Effector memory CD8-positive, alpha-beta T cell (primary cell): ENCODE results near the gene ARHGEF4.

ENCODE experiments used
- ATAC-seq: fragments of 150-1000 bp; cut with Tn5 transposase; replicated peaks from 2 replicates; pipeline ENCODE4 v1.10.0; 2021; ENCODE audit warnings: mild to moderate bottlenecking, moderate library complexity
- DNase-seq, 3 experiments: peaks; one replicate each; pipeline ENCODE4 v3.0.0; 2021
- H3K27ac Mint-ChIP-seq, 2 donors: one replicate each; pipeline ENCODE4 v1.8.0; 2022; ENCODE audit warnings: mild to moderate bottlenecking in 2 of 2, mixed read lengths in 2 of 2, moderate library complexity in 2 of 2
- H3K27me3 Mint-ChIP-seq, 2 donors: one replicate each; pipeline ENCODE4 v1.8.0; 2022; ENCODE audit warnings: mixed read lengths in 2 of 2
- H3K36me3 Mint-ChIP-seq: one replicate; pipeline ENCODE4 v1.8.0; 2022; ENCODE audit warnings: mild to moderate bottlenecking, moderate library complexity, mixed read lengths; ENCODE audit not compliant: insufficient read depth
- H3K4me1 Mint-ChIP-seq, 2 donors: one replicate each; pipeline ENCODE4 v1.8.0; 2022; ENCODE audit warnings: low read depth in 2 of 2, mixed read lengths in 2 of 2
- H3K4me3 Mint-ChIP-seq, 2 donors: one replicate each; pipeline ENCODE4 v1.8.0; 2022; ENCODE audit warnings: mild to moderate bottlenecking in 2 of 2, mixed read lengths in 2 of 2, moderate library complexity in 2 of 2
- H3K9me3 Mint-ChIP-seq, 2 donors: one replicate each; pipeline ENCODE4 v1.8.0; 2022; ENCODE audit warnings: mixed read lengths in 2 of 2

Gene ARHGEF4

DNA sequence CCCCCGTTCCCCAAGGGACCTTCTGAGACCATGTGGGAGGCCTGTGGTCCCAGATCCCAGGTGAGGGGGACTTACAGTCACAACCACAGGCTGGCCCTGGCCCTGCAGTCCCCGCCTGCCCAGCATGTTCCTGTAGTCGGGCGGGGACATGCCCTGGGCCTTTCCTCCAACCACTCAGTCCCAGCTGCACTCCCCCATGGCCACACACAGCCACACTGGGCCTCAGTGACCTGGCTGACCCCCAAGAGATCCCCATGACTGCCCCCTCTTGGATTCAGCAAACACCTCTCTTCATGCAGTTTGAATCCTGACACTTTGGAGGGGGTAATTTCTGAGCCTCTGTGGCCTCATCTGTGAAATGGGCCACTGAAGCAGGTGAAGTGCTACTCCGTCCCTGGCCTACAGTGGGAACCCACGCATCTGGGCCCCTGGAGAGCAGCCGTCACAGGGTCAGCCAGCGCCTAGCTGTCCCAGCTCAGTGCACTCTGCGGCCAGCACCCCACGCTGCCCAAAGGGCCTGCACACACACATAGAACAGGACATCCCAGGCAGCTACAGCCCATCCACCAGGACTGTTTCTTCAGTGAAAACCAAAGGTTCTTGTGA lies 12.7 kb upstream of the ARHGEF4 start:
- Mint-ChIP-seq H3K4me3 (peak overlapping the region; percentile 51 to 64), H3K9me3 (no peaks in the 10 kb centered on the region), H3K4me1 (peaks cover 7 to 8% of the 10 kb centered on the region in 2 donors), H3K27ac (peak overlapping the region; percentile 91 to 97), H3K27me3 (peaks cover 0 to 2% of the 10 kb centered on the region in 2 donors), H3K36me3 (no peaks in the 10 kb centered on the region)
- no peak for ATAC-seq
- no peak for DNase-seq

DNA sequence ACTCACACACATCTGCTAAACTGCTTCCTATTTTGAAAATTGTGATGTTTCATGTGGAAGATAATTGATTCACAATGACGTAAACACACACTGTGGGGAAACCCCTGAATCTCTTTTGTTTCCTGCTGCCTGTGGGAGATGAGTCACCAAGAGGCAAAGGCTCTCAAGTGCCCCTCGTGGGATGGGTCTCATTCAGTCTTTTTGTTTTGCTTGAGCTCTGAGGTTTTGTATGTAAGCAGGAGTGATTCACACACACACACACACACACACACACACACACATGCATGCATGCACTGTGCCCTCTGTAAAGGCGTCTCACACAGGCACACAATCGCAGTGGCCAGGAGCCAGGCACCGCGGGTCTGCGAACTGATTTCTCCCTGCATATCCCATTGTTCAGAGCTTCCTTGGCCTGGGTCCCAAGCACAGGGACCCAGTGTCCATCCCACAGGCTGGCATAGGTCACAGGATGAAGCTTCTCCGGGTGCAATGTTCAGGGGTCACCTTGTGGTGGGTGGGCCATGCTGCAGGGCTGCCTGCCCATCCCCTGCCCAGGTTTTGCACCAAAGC lies 12.1 kb upstream of the ARHGEF4 start:
- peak; percentile 35 to 56 (median 44) for DNase-seq
- no peaks in the 10 kb centered on the region for H3K9me3 Mint-ChIP-seq
- no peaks in the 10 kb centered on the region for H3K36me3 Mint-ChIP-seq
- H3K4me3 Mint-ChIP-seq: peak overlapping the region; percentile 51 to 64
- H3K4me1 Mint-ChIP-seq: peaks cover 7 to 8% of the 10 kb centered on the region in 2 donors
- peak overlapping the region; percentile 91 to 97 for H3K27ac Mint-ChIP-seq
- H3K27me3 Mint-ChIP-seq: no peaks in the 10 kb centered on the region
- peak; percentile 93 for ATAC-seq

DNA sequence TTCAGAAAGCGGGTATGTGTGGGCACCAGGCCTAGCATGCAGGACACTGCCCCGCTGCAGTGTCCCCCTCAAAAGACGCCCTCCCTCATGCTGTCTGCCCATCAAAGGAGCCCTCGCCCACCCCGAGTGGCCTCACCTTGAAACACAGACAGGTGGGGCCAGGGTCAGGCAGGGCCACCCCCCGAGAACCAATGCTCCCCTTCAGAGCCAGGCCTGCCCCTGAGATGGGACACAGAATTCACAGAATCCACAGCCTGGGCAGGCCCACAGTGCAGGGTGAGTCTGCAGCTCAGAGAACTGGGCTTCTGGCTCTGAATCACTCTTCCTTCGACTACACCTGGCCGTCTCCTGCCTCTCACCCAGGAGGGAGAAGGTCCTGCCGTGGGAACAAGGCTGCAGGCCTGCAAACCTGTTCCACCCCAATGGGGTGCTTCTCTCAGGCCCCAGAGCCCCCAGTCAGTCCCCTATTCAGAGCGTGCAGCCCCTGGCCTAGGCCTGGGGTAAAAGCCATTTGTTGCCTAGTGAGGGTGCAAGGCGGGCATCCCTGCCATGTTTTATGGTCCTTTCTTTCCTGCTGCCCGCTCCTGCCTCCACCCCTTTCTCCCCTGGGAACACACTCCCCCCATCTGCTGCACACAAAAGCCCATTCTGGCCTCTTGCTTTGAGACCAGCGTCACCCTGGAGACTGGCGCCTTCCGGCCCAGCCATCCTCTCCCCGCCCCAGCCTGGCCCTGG lies 11.3 kb upstream of the ARHGEF4 start:
- Mint-ChIP-seq H3K4me3 (no peak overlapping the region), H3K27me3 (no peaks in the 10 kb centered on the region), H3K9me3 (no peaks in the 10 kb centered on the region), H3K4me1 (peaks cover 7 to 8% of the 10 kb centered on the region in 2 donors), H3K36me3 (no peaks in the 10 kb centered on the region), H3K27ac (peak overlapping the region; percentile 25 to 85)
- ATAC-seq (no peak), DNase-seq (no peak)

DNA sequence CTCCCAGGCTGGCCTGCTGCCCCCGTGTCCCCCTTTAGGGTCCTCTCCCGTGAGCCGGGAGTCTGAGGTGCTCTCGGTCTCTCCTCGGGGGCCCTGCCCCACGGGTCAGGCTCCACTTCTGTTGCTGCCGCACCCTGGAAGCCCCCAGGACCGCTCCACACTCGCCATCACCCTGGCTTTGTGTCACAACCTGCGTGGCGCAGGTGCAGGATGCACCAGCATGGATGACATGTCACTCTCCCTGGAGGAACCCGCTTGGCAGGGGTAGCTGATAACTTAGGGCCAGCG lies 10.8 kb upstream of the ARHGEF4 start:
- H3K4me1 Mint-ChIP-seq: peaks cover 7 to 8% of the 10 kb centered on the region in 2 donors
- no peak for ATAC-seq
- H3K9me3 Mint-ChIP-seq: no peaks in the 10 kb centered on the region
- no peak overlapping the region for H3K4me3 Mint-ChIP-seq
- H3K27me3 Mint-ChIP-seq: peaks cover 0 to 4% of the 10 kb centered on the region in 2 donors
- H3K27ac Mint-ChIP-seq: peak overlapping the region in 1 of 2 donors; percentile 31
- no peak for DNase-seq
- H3K36me3 Mint-ChIP-seq: no peaks in the 10 kb centered on the region

DNA sequence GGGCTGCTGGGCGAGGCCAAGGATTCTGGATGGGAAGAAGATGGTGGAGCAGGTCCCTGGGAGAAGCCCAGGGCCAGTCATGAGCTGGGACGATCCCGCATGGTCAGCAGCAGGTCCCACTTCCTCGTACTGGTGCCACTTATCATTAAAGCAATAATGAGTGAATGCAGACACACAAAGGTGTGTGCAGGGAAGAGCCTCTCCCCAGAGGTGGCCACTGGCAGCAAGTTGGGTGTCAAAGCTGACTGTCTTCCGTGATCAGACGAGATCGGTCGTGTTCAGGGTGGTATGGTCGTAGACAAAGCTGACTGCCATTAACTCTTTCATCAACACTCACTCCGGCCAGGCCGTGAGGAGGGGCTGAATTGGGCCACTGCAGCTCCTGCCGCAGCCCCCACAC lies 10.3 kb upstream of the ARHGEF4 start:
- no peak for ATAC-seq
- no peak for DNase-seq
- H3K27ac Mint-ChIP-seq: peak overlapping the region in 1 of 2 donors; percentile 31
- H3K4me3 Mint-ChIP-seq: no peak overlapping the region
- no peaks in the 10 kb centered on the region for H3K9me3 Mint-ChIP-seq
- H3K27me3 Mint-ChIP-seq: peaks cover 0 to 6% of the 10 kb centered on the region in 2 donors
- no peaks in the 10 kb centered on the region for H3K36me3 Mint-ChIP-seq
- peaks cover 7 to 8% of the 10 kb centered on the region in 2 donors for H3K4me1 Mint-ChIP-seq

DNA sequence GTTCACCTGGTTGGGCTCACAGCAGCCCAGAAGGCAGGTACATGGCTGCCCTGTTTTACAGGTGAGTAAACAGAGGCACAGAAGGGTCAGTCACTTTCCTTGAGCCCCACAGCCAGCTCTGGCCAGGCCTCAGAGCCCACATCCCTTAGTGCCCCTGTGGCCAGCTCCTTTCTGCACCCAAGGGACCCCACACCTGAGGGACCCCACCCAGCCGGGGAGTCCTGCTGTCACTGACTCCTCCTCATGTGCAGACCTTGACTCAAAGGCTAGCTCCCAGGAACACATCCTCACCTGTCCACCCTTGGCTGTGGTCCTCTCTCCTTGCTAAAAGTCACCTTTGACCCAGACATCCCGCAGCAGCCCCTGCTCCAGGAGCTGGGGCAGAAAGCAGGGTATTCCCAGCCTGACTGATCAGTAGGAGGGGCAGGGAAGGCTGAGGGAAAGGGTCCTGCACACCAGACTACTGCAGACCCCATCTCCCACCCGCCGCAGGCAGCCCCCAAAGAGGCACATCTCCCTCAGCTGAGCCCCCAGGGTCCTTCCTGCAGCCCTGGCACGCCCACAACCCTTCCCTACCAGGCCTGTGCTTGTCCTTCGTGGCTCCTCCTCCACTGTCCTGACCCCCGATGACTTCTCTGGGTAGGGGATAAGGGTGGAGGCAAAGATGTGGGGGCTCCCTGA lies 9.8 kb upstream of the ARHGEF4 start:
- Mint-ChIP-seq H3K4me3 (no peak overlapping the region), H3K9me3 (no peaks in the 10 kb centered on the region), H3K27me3 (peaks cover 1 to 9% of the 10 kb centered on the region in 2 donors), H3K27ac (peak overlapping the region in 1 of 2 donors; percentile 65), H3K36me3 (no peaks in the 10 kb centered on the region), H3K4me1 (peaks cover 7 to 8% of the 10 kb centered on the region in 2 donors)
- DNase-seq (no peak), ATAC-seq (no peak)

DNA sequence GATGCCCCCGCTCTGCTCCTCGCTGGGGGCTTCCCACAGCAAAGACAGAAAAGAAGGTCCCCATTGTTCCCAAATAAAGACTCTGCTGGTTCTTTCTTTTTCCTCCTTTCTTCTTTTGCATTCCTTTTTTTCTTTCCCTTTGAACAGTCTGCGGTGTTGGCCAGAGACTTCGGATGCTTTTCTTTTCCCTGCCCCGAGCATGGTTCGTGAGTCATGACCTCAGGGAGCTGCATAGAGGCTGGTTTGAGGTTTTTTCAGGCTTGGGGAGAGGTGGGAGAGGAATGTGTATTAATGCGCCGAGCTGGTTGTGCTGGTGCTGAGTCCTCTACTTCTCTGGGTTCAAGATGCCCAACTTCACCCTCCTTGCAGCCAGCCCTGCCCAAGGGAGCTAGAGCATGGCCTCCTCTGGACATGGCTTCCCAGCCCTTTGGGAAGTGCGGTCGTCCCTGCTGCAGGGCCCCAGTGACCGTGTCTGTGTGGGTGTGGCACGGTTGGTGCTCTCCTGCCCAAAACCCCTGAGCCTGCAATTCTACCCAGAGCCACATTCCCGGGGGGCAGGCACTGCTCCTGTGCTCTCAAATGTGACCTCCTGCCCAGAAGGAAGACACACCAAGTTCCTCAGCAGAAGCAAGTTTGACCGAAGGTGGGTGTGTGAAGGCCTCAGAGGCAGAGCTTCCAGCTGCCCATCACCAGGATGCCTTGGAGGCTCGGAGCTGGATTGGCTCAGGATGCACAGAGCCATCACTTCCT lies 9.0 kb upstream of the ARHGEF4 start:
- no peak for DNase-seq
- no peaks in the 10 kb centered on the region for H3K9me3 Mint-ChIP-seq
- ATAC-seq: no peak
- H3K36me3 Mint-ChIP-seq: no peaks in the 10 kb centered on the region
- peaks cover 8 to 16% of the 10 kb centered on the region in 2 donors for H3K27me3 Mint-ChIP-seq
- H3K27ac Mint-ChIP-seq: peak overlapping the region in 1 of 2 donors; percentile 65
- no peak overlapping the region for H3K4me3 Mint-ChIP-seq
- H3K4me1 Mint-ChIP-seq: peaks cover 7 to 8% of the 10 kb centered on the region in 2 donors

DNA sequence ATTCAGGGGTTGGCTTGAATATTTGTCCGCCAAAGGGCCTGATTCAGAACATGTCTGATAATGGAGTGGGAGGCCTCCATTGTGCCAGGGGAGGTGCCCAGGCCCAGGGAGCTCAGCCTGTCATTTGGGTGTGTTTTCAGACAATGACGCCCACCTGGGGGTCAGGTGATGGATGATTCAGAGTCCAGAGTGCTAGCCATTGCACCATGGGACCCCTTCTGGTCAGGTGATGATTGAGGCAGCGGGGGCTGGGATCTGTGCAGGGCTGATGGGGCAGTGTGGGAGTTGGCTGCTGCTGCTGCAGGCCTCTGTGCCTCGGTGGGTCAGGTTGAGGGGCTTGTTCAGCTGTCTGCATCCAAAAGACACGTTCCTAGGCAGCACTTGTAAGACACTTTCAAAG lies 8.3 kb upstream of the ARHGEF4 start:
- ATAC-seq: no peak
- Mint-ChIP-seq H3K36me3 (no peaks in the 10 kb centered on the region), H3K9me3 (no peaks in the 10 kb centered on the region), H3K4me3 (no peak overlapping the region), H3K27ac (no peak overlapping the region), H3K4me1 (peaks cover 7 to 8% of the 10 kb centered on the region in 2 donors), H3K27me3 (peaks cover 16 to 24% of the 10 kb centered on the region in 2 donors)
- no peak for DNase-seq

DNA sequence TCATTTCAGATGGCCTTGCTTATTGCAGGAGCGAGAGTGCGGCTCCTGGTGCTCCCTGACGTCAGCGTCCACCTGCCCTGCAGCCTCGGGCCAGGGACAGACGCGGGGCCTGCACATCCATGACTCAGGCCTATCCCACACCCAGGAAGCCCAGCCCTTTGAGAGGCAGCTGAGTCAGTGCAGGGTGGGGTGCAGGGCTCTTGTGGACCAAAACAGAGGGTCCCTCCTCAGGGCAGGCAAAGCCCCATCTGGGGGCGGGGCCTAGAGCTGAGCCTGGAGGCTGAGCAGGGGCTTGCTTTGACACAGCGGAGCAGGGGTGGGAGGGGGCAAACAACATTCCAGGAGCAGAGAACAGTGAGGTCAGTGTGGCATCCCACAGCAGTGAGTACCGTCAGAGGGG lies 7.7 kb upstream of the ARHGEF4 start:
- Mint-ChIP-seq H3K4me1 (peaks cover 4% of the 10 kb centered on the region in 2 donors), H3K27me3 (peaks cover 17 to 26% of the 10 kb centered on the region in 2 donors), H3K9me3 (no peaks in the 10 kb centered on the region), H3K36me3 (no peaks in the 10 kb centered on the region), H3K27ac (no peak overlapping the region), H3K4me3 (no peak overlapping the region)
- no peak for ATAC-seq
- no peak for DNase-seq

DNA sequence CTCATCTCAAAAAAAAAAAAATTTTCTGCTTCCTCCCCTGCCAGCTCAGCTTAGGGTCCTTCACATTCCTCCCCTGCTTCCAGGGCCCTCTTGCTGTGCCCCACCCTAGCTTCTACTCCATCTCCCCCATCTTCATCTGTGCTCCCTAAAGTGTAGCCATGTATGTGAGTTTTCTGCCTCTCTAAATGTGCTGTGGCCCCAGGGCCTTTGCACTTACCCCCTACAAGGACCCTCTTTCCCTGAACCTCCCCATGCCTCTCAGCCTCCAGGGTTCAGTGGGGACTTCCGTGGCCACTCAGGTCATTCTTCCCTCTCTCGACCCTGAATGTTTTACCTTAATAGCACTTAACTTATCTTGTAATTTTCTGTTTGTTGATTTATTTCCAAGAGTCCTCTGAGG lies 6.2 kb upstream of the ARHGEF4 start:
- ATAC-seq (no peak), DNase-seq (no peak)
- Mint-ChIP-seq H3K27ac (peak overlapping the region; percentile 9), H3K4me1 (no peaks in the 10 kb centered on the region), H3K27me3 (peaks cover 28 to 41% of the 10 kb centered on the region in 2 donors), H3K4me3 (no peak overlapping the region), H3K36me3 (no peaks in the 10 kb centered on the region), H3K9me3 (no peaks in the 10 kb centered on the region)

DNA sequence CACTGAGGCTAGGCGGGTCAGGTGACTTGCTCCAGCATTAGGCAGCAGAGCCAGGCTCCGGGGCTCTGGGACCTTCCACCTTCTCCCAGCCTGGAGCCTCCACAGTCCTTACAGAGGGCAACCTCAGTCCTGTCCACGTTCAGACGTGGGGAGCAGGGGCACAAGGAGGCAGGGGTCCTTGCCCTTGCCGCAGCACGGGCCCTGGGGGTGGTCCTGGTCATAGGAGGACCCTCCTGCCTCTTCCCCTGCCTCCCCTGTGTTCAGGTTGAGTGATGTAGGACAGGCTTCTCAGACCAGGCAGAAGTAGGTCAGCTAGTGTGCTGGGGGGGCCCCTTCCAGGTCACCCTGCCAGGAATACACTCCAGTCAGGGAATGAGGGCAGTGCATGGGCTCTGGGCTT lies 5.4 kb upstream of the ARHGEF4 start:
- no peaks in the 10 kb centered on the region for H3K9me3 Mint-ChIP-seq
- ATAC-seq (no peak), DNase-seq (no peak)
- no peaks in the 10 kb centered on the region for H3K4me1 Mint-ChIP-seq
- H3K36me3 Mint-ChIP-seq: no peaks in the 10 kb centered on the region
- H3K27me3 Mint-ChIP-seq: peaks cover 29 to 49% of the 10 kb centered on the region in 2 donors
- no peak overlapping the region for H3K4me3 Mint-ChIP-seq
- no peak overlapping the region for H3K27ac Mint-ChIP-seq

DNA sequence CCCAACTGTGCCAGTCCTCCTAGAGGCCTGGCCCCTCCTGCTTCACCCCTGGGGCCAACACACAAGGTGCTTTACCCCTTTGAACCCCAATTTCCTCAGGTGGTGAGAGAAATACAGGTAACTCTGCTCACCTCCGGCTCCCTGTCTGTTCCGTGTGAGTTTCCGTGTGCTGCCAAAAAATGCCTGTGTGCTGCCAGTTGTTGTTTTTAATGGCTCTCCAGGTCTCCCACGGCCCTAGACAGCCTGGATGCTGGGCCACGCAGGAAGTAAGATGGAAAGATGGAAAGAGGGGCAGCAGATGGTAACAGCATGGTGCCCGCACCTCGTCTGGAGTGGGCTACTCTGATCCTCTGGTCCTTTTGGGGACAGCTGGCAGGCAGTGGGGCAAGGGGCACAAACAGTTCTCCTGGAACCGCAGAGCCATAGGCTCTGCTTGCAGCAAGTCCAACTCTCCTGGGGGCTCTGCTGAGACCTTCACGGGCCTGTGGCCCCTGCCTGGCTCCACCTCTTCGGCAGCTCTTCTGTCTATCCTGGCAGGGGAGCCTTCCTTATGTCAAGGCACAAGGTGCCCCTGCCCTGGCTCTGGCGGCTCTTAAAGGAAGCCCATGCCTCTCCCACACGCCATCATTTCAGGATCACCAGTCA lies 4.3 kb upstream of the ARHGEF4 start:
- ATAC-seq (no peak), DNase-seq (no peak)
- Mint-ChIP-seq H3K27me3 (peaks cover 29 to 52% of the 10 kb centered on the region in 2 donors), H3K4me1 (no peaks in the 10 kb centered on the region), H3K27ac (no peak overlapping the region), H3K9me3 (no peaks in the 10 kb centered on the region), H3K36me3 (no peaks in the 10 kb centered on the region), H3K4me3 (no peak overlapping the region)
